Stomach (tissue), 9 donors: ENCODE measurements around the gene TTC28. TPM values are rescaled to one million over a fixed set of nuclear protein-coding genes. Genes with fewer than 3 reads are reported as not detected.

Experiments used
- DNase-seq, 2 donors: peaks; one replicate each; pipeline versions ENCODE4 v3.0.0 to v3.0.0-alpha.2; 2013 to 2019
- H3K27ac ChIP-seq, 5 donors: fragments of 200-600 bp in 4 of 5; sonication (generic) in 4 of 5; one replicate each; pipeline ENCODE4 v1.5.1; 2013 to 2019; ENCODE audit warnings: mild to moderate bottlenecking in 1 of 5, moderate library complexity in 1 of 5
- H3K27me3 ChIP-seq, 3 donors: fragments of 200-600 bp; sonication (generic); one replicate each; pipeline ENCODE4 v1.5.1; 2017 to 2019; ENCODE audit warnings: mixed run types in 1 of 3
- H3K36me3 ChIP-seq, 4 donors: fragments of 200-600 bp; sonication (generic); 1 replicate in 3 of 4; 2 replicates in 1 of 4; pipeline ENCODE4 v1.5.1; 2016 to 2019
- H3K4me1 ChIP-seq, 4 donors: fragments of 200-600 bp; sonication (generic); one replicate each; pipeline ENCODE4 v1.5.1; 2016 to 2019
- H3K4me3 ChIP-seq, 4 donors: fragments of 200-600 bp; sonication (generic) in 3 of 4; one replicate each; pipeline ENCODE4 v1.5.1; 2016 to 2019; ENCODE audit warnings: mild to moderate bottlenecking in 1 of 4
- H3K9me3 ChIP-seq, 4 donors: fragments of 200-600 bp; sonication (generic); one replicate each; pipeline ENCODE4 v1.5.1; 2016 to 2019
- CTCF ChIP-seq, 7 experiments: fragments of 450-650 bp in 4 of 7; fragments of 200-600 bp in 3 of 7; sonication (generic) in 3 of 7; IDR thresholded peaks; one replicate each; pipeline ENCODE4 v1.5.1; 2016 to 2019; ENCODE audit warnings: antibody characterized with exemption in 7 of 7, control low read depth in 2 of 7, mild to moderate bottlenecking in 1 of 7
- EP300 ChIP-seq: sonication (generic); formaldehyde crosslinking; IDR thresholded peaks from one replicate; pipeline ENCODE4 v1.6.1; 2017; ENCODE audit warnings: antibody characterized with exemption
- POLR2A ChIP-seq, 4 donors: fragments of 450-650 bp; IDR thresholded peaks; one replicate each; pipeline ENCODE4 v1.6.1; 2016; ENCODE audit warnings: antibody characterized with exemption in 4 of 4, control low read depth in 2 of 4, mild to moderate bottlenecking in 1 of 4, moderate library complexity in 1 of 4
- POLR2AphosphoS5 ChIP-seq, 3 donors: sonication (generic); formaldehyde crosslinking; IDR thresholded peaks; one replicate each; pipeline ENCODE4 v1.6.1; 2016; ENCODE audit warnings: antibody characterized with exemption in 3 of 3
- WGBS, 5 donors: extraction: QIAGEN DNeasy Blood & Tissue Kit in 3 of 5; methylation state at CpG; one replicate each; pipeline versions ENCODE4 v1.1.5 to v1.1.7; 2013 to 2018; 5-methylcytosine and 5-hydroxymethylcytosine counted together
- intact Hi-C: fragments of 100-400 bp; cut with DNase I; formaldehyde crosslinking; loops from one replicate; pipeline ENCODE4 v1.15.1; 2023; ENCODE audit warnings: low total_unique reads
- polyA plus RNA-seq, 3 donors: library from polyadenylated mRNA; stranded (reverse); fragments of 200-250 nt; gene quantifications; one replicate each; pipeline ENCODE4 v1.2.3, GENCODE V29; 2013
- total RNA-seq, 5 donors: library from RNA; depleted of rRNA; stranded (reverse); fragments of >200 nt; gene quantifications; one replicate each; pipeline versions ENCODE4 v1.1.0 to v1.2.3, GENCODE V29; 2014 to 2016
- donor health status: healthy with polysubstance abuse.
- donor health status: Bipolar disorder and iron deficiency.
- donor health status: healthy.

TTC28 gene
- total and polyA plus RNA-seq, 8 donors = 1.7 to 53.4 (median 24.6) TPM

DNA sequence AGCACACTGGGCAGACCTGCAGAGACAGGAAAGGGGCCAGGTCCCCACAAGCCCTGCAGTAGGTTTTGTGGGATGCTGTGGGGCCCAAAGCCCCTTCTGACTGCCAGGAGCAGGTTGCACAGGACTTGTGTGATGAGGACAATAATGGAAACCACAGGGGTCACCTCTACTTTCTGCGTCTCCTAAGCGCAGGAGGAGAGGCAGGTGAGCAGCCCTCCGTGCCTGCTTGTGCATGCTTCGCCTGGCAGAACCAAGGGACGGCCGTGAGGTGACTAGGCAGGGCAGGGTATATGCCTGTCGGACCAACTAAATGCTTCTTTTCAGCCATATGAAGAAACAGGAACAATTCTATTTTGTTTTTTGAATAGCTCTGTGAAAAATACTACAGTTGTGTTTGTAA, 682.7 kb downstream of the TTC28 start:
- H3K36me3 ChIP-seq = peaks cover 25 to 98% (median 83%) of the 10 kb centered on the region in 4 donors
- no peak overlapping the region for H3K27ac ChIP-seq
- intact Hi-C loops = no loop called here
- no peak overlapping the region for H3K4me3 ChIP-seq
- H3K4me1 ChIP-seq = no peaks in the 10 kb centered on the region
- WGBS, 5 donors = 89 to 96% (median 94%) methylated on average over 7 of the region's 7 CpGs
- no peak for DNase-seq
- no peaks in the 10 kb centered on the region for H3K9me3 ChIP-seq
- H3K27me3 ChIP-seq = no peaks in the 10 kb centered on the region
- TF ChIP-seq EP300 (no peak), POLR2AphosphoS5 (IDR thresholded peaks at IDR 0.05) (no peak), POLR2A (IDR thresholded peaks at IDR 0.05) (no peak), CTCF (IDR thresholded peaks at IDR 0.05) (no peak)

GRCh38 chr22:27996529-27996925, 683.1 kb downstream of the TTC28 start:
- Histone ChIP-seq H3K36me3 (peaks cover 25 to 98% (median 84%) of the 10 kb centered on the region in 4 donors), H3K4me1 (peaks cover 0 to under 1% (median under 1%) of the 10 kb centered on the region in 4 donors), H3K9me3 (no peaks in the 10 kb centered on the region), H3K4me3 (no peak overlapping the region), H3K27ac (no peak overlapping the region), H3K27me3 (no peaks in the 10 kb centered on the region)
- no peak for TF ChIP-seq EP300
- TF ChIP-seq POLR2AphosphoS5 (IDR thresholded peaks at IDR 0.05) = no peak
- no peak for TF ChIP-seq CTCF (IDR thresholded peaks at IDR 0.05)
- TF ChIP-seq POLR2A (IDR thresholded peaks at IDR 0.05) = no peak
- no peak for DNase-seq
- WGBS, 5 donors = 78 to 92% (median 91%) methylated on average over 6 of the region's 6 CpGs
- intact Hi-C loops = no loop called here

DNA sequence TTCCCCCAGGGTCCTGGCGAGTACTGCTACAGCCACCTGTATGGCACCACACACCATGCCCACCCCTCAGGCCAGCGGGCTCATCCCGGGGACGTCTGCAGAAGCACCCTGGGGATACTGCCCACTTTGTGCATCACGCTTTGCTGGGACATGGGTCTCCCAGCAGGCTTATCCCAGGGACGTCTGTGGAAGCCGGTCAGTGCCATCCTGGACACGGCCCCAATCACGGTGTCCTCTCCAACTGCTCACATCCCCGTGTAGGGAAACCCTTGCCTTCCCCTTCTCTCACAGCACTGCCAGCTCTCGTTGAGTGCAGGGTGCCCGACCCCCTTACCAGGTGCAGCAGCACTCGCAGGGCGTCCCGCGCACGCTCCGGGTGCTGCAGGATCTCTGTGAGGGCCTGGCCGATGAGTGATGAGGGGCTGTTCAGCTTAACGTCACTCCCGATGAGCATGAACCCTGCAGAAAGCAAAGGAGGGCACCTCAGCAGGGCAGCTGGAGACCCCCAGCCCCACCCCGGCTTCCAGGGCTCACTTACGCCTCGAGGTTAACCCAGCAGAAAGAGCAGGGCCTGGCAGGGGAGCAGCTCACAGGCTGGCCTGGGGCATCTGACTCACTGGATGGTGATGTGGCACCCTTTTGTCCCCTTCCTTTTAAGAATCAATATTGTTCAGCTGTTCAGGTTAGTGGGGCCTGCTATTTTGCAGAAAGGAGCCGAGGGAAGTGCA, 683.7 kb downstream of the TTC28 start:
- Histone ChIP-seq H3K36me3 (peaks cover 25 to 98% (median 82%) of the 10 kb centered on the region in 4 donors), H3K4me3 (no peak overlapping the region), H3K4me1 (peaks cover 0 to 6% (median 3%) of the 10 kb centered on the region in 4 donors), H3K9me3 (no peaks in the 10 kb centered on the region), H3K27me3 (no peaks in the 10 kb centered on the region), H3K27ac (no peak overlapping the region)
- WGBS, 5 donors = 89 to 96% (median 95%) methylated on average over 7 to 25 of the region's 25 CpGs
- no peak for DNase-seq
- no peak for TF ChIP-seq EP300
- no peak for TF ChIP-seq POLR2A (IDR thresholded peaks at IDR 0.05)
- no peak for TF ChIP-seq POLR2AphosphoS5 (IDR thresholded peaks at IDR 0.05)
- no peak for TF ChIP-seq CTCF (IDR thresholded peaks at IDR 0.05)
- intact Hi-C loops = no loop called here

DNA sequence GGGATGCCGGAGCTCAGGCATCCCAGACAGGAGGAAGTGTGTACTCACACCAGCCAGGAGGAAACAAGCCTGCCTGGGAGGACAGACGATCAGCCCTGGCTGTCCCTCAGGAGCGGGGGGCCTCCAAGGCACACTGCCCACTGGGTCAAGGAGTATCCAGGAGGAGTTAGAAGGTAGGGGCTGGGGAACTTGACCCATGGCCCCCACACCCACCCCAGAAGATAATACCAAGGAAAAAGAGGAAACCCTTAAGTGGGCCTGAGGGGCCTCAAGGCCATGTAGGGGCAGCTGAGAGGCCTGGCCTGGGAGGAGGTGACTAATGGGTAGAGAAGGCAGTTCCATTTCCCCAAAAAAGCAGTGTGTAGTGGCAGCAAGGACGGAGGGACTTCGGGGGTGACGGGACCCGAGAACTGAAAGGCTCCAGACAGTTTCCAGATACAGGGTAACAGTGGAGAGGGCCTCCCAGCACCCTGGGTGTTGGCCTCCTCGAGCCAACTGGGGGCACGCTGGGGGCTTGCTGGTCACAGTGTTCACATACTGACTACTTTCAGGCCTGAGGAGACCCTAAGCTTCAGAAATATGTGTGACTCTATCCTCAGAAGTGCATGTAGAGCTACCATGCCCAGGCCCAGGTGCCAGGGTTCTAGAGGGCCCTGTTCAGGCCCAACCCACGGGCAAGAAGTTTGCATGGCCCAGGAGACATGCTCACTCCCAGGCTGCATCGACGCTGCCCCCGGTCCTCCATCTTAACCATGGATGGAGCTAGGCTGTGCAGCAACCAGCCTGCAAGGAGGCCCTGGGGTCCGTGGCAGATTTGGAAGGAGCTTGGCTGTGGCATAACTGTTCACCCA, 684.9 kb downstream of the TTC28 start:
- H3K4me3 ChIP-seq = no peak overlapping the region
- peaks cover 25 to 94% (median 76%) of the 10 kb centered on the region in 4 donors for H3K36me3 ChIP-seq
- H3K27me3 ChIP-seq = no peaks in the 10 kb centered on the region
- whole genome bisulfite sequencing, 5 donors = 86 to 93% (median 91%) methylated on average over 10 to 14 of the region's 14 CpGs
- H3K9me3 ChIP-seq = no peaks in the 10 kb centered on the region
- intact Hi-C loops = no loop called here
- no peak overlapping the region for H3K27ac ChIP-seq
- peaks cover 0 to 14% (median 7%) of the 10 kb centered on the region in 4 donors for H3K4me1 ChIP-seq
- DNase-seq = no peak
- no peak for TF ChIP-seq POLR2AphosphoS5 (IDR thresholded peaks at IDR 0.05)
- TF ChIP-seq EP300 = no peak
- no peak for TF ChIP-seq CTCF (IDR thresholded peaks at IDR 0.05)
- no peak for TF ChIP-seq POLR2A (IDR thresholded peaks at IDR 0.05)
